Measurements from ENCODE around the gene TBCD.
A peak's percentile ranks its signal among the peaks of the same experiment; 100 is the strongest.

Gene TBCD

DNA sequence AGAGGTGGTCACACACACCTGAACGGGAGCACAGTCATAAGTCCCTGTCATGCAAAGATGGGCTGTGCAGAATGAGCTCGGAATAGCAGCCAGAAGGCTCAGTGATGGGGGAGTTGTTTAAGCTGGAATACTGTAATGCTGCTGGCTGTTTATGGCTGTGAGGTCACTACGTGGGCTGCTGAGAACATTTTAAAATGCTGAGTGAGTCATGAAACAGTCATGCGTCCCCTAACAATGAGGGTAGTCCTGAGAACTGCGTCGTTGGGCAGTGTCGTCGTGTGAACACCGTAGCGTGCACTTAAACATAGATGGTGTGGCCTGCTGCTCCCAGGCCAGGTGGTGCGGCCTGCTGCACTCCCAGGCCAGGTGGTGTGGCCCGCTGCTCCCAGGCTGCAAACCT lies 39.7 kb downstream of the TBCD start:
- peak; percentile 92 for DNase-seq (ENCODE audit: low read depth)

GRCh38 chr17:82793974-82794630 lies 42.2 kb downstream of the TBCD start:
- DNase-seq (ENCODE audit: low read depth), result no peak

DNA sequence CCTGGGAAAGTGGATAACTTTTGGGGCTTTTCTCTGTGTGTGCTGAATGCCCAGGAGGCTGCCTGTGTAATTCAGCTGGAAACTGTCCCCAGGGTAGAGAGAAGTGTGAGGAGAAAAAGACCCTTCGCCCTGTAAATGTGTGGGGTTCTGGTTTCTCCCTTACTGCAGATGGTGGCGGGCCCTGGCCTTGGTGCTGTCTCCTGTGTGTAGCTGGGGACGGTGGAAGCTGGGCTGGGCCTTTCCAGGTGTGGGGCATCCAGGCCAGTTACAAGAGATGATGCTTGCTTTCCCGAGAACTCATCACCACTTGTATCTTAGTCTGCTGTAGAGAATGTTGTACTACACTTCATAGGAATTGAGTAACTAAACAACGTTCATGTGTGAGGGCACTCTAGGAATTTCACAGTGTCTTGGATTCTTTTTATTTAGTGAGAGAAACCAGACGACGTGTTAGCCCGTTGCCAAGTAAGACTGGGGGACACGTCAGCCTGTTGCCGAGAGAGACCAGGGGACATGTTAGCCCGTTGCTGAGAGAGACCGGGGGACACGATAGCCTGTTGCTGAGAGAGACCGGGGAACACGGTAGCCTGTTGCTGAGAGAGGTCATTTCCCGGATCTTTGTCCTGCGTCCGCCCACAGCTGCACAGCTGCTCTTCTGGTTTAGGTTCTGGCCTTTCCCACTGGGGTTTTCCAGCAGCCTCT lies 43.1 kb downstream of the TBCD start:
- DNase-seq (ENCODE audit: low read depth), result no peak

- no peak for DNase-seq (ENCODE audit: low read depth)
Observed at GRCh38 chr17:82795615-82796014, 43.8 kb downstream of the TBCD start.

GRCh38 chr17:82797061-82797460 lies 45.2 kb downstream of the TBCD start:
- DNase-seq (ENCODE audit: low read depth), result no peak

DNA sequence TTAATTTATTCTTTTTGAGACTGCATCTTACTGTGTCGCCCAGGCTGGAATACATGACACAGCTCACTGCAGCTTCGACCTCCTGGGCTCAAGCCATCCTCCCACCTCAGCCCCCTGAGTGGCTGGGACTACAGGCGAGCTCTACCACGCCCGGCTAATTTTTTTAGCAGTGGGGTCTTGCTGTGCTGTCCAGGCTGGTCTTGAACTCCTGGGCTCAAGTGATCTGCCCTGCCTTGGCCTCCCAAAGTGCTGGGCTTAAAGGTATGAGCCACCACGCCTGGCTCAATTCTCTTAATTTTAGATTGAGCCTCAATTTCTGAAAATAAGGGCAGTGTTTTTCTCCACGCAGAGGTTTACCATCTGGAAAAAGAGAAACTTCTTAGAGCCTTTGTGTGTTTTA lies 46.9 kb downstream of the TBCD start:
- DNase-seq (ENCODE audit: low read depth), result no peak

GRCh38 chr17:82799591-82799990 lies 47.7 kb downstream of the TBCD start:
- no peak for DNase-seq (ENCODE audit: low read depth)

GRCh38 chr17:82800885-82801284 lies 49.0 kb downstream of the TBCD start:
- no peak for DNase-seq (ENCODE audit: low read depth)

DNA sequence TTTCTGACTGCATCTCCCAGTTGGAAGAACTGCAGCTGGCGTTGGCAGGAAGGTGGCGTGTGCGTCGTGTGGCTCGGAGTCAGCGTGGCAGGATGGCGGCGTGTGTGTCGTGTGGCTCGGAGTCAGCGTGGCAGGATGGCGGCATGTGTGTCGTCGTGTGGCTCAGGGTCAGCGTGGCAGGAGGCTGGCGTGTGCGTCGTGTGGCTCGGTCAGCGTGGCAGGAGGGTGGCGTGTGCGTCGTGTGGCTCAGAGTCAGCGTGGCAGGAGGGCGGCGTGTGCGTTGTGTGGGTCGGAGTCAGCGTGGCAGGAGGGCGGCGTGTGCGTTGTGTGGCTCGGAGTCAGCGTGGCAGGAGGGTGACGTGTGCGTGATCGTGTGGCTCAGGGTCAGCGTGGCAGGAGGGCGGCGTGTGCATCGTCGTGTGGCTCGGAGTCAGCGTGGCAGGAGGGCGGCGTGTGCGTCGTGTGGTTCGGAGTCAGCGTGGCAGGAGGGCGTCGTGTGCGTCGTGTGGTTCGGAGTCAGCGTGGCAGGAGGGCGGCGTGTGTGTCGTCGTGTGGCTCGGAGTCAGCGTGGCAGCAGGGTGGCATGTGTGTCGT lies 49.6 kb downstream of the TBCD start:
- DNase-seq (ENCODE audit: low read depth), result no peak

GRCh38 chr17:82802075-82802780 lies 50.4 kb downstream of the TBCD start:
- DNase-seq (ENCODE audit: low read depth), result peak; percentile 43

GRCh38 chr17:82803185-82803584 lies 51.3 kb downstream of the TBCD start:
- no peak for DNase-seq (ENCODE audit: low read depth)

DNA sequence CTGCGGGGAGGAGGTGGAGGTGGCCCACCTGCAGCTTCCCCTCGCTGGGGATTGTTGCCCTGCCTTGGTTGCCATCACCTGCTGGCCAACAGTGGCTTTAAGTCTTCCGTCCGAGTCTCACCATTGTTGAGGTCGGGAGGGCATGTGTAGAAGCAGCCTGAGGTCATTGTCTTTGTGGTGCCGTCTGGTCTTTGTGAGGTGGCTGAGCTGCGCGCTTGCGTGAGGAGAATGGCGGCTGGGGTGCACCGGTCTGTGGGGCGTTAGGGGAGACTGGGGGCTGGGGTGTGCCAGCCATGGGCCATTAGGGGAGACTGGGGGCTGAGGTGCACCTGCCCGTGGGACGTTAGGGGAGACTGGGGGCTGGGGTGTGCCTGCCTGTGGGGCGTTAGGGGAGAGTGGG lies 51.7 kb downstream of the TBCD start:
- no peak for DNase-seq (ENCODE audit: low read depth)

GRCh38 chr17:82804442-82805191 lies 52.8 kb downstream of the TBCD start:
- DNase-seq (ENCODE audit: low read depth), result no peak

DNA sequence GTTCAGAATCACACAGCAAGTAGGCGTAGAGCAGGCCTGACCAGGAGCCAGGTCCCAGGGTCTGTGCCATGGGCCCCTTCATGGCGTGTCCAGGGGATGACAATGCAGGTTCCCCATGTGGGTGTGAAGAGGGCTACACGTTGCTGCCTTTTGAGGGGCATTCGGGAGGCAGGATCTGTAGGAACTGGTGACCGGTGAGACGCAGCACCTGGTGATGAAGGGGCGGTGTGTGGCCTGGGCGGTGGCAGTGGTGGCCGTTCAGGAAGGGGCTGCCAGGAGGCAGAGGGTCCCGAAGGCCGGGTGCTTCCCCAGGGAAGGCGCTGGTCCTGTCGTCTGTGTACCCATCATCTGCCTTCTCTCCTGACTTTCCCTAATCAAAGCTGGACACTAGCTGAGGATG lies 53.4 kb downstream of the TBCD start:
- no peak for DNase-seq (ENCODE audit: low read depth)

DNA sequence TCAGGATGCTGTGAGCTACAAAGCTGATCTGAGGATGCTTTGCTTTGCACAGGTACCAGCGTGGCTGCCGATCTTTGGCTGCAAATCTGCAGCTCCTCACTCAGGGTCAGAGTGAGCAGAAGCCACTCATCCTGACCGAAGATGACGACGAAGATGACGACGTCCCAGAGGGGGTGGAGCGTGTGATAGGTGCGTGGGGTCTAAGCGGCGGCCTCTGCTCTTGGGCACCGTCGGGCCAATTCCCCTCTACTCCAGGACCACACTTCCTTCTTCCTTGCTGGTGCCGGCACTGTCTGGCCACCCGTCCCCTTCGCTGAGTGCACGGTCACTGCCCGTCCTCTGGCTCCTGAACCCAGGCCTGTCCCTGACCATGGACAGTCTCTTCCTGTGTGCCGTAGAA lies 54.0 kb downstream of the TBCD start:
- DNase-seq (ENCODE audit: low read depth), result no peak

DNA sequence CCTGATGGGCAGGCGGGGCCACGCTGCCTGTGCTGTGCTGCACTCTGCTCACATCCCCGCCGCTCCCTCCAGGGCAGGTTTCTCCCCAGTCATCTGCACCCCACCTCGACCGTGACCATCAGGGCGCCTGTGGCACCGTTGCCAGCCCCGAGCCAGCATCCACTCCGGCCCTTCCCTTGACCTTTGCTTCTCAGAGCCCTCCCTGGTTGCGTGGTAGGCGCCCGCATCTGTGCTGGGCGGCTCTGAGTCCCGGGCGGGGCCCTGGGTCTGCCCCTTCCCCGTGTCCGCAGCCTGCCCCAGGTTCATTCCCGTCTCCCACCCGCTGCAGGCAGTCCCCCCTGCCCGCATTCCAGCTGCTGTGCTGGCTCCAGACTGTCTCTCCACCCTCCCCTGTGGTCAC lies 54.8 kb downstream of the TBCD start:
- no peak for DNase-seq (ENCODE audit: low read depth)

GRCh38 chr17:82807101-82807500 lies 55.2 kb downstream of the TBCD start:
- no peak for DNase-seq (ENCODE audit: low read depth)

GRCh38 chr17:82807562-82807961 lies 55.7 kb downstream of the TBCD start:
- no peak for DNase-seq (ENCODE audit: low read depth)

DNA sequence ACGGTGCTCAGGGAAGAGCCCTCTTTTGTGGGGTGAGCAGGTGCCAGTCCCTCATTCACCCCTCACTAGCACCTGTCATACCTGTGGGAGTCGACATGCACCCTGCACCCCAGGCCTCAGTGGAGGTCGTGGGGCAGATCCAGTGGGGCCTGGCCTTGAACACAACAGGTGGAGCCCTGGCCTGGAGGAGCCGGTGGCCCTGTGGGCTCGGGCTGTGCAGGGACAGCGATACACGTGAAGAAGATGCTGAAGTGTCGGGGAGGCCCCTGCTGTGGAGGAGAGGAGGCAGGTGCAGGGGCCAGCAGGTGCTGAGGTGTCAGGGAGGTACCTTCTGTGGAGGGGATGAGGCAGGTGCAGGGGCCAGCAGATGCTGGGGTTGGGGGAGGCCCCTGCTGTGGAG lies 56.1 kb downstream of the TBCD start:
- no peak for DNase-seq (ENCODE audit: low read depth)

- no peak for DNase-seq (ENCODE audit: low read depth)
Observed at GRCh38 chr17:82808921-82809905, 57.3 kb downstream of the TBCD start.
